Left lung (tissue), 10 donors: Measurements from ENCODE around the gene DGKD. TPM values are rescaled to one million over a fixed set of nuclear protein-coding genes. Genes with fewer than 3 reads are reported as not detected.

Experiments used
- ATAC-seq: fragments of 200-7000 bp; cut with Tn5 transposase; one replicate; pipeline ENCODE4 v1.9.1; 2020; ENCODE audit warnings: moderate library complexity
- DNase-seq, 4 donors: peaks; one replicate each; pipeline ENCODE4 v3.0.0-alpha.2; 2013 to 2020
- H3K27ac ChIP-seq, 2 donors: fragments of 200-600 bp; sonication (generic) in 1 of 2; one replicate each; pipeline versions ENCODE4 v1.5.0 to v1.8.0; 2020 to 2021
- H3K27me3 ChIP-seq, 2 donors: fragments of 200-600 bp; sonication (generic) in 1 of 2; one replicate each; pipeline versions ENCODE4 v1.5.0 to v1.8.0; 2020 to 2021
- H3K36me3 ChIP-seq, 2 donors: fragments of 200-600 bp; sonication (generic) in 1 of 2; one replicate each; pipeline versions ENCODE4 v1.5.0 to v1.8.0; 2020 to 2021
- H3K4me1 ChIP-seq, 2 donors: fragments of 200-600 bp; one replicate each; pipeline ENCODE4 v1.8.0; 2021
- H3K4me3 ChIP-seq, 2 donors: fragments of 200-600 bp; sonication (generic) in 1 of 2; one replicate each; pipeline versions ENCODE4 v1.5.0 to v1.8.0; 2020 to 2021; ENCODE audit warnings: mild to moderate bottlenecking in 1 of 2
- H3K9me3 ChIP-seq, 2 donors: fragments of 200-600 bp; sonication (generic) in 1 of 2; one replicate each; pipeline versions ENCODE4 v1.5.0 to v1.8.0; 2020 to 2021
- intact Hi-C, 2 donors: fragments of 100-400 bp; cut with DNase I; formaldehyde crosslinking; loops; one replicate each; pipeline versions ENCODE4 v1.11.2 to v1.14.2; 2022
- polyA plus RNA-seq, 6 donors: library from polyadenylated mRNA; unstranded; fragments of 120-200 nt; gene quantifications; one replicate each; pipeline ENCODE4 v1.2.1, GENCODE V29; 2013; ENCODE audit not compliant: insufficient read length in 6 of 6
- total RNA-seq, 2 donors: library from RNA; stranded (reverse); fragmentation: NEBNext Ultra II Directional; extraction: Animal tissue kit (Norgen Biotek cat#: 25700); gene quantifications; one replicate each; pipeline ENCODE4 v1.2.1, GENCODE V29; 2021
- TF ChIP-seq, protein P1 (sequence below), 2 donors: fragments of 200-600 bp; sonication (generic) in 1 of 2; IDR thresholded peaks; one replicate each; pipeline versions ENCODE4 v1.5.0 to v1.8.0; 2021; ENCODE audit warnings: antibody characterized with exemption in 2 of 2
- donor health status: DM: no; HTN: yes; CAD: no.
- donor health status: DM: no; HTN: no; CAD: no.

The DGKD gene
- total and polyA plus RNA-seq, 8 donors, result 22.9 to 98.0 (median 32.6) TPM

DNA sequence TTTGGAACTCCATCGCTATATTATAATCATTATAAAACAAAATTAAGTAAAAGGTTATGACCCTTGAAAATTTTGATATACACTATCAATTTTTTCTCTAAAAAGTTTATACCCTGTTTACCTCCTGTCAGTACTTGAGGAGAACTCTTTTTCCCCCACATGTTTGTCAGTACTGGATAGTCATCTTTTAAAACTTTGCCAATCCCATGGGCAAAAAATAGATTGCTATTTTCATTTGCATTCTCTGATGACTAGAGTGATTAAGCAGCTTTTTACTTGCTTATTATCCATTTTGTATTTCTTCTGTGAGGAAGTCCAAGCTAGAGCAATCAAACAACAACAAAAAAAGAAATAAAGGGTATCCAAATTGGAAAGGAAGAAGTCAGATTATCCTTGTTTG lies 76.4 kb downstream of the DGKD start:
- Histone ChIP-seq H3K9me3 (peaks cover 0 to 8% of the 10 kb centered on the region in 2 donors), H3K36me3 (peaks cover 0 to 14% of the 10 kb centered on the region in 2 donors), H3K27me3 (no peaks in the 10 kb centered on the region), H3K4me3 (no peak overlapping the region), H3K4me1 (no peaks in the 10 kb centered on the region), H3K27ac (no peak overlapping the region)
- TF ChIP-seq, protein P1, sequence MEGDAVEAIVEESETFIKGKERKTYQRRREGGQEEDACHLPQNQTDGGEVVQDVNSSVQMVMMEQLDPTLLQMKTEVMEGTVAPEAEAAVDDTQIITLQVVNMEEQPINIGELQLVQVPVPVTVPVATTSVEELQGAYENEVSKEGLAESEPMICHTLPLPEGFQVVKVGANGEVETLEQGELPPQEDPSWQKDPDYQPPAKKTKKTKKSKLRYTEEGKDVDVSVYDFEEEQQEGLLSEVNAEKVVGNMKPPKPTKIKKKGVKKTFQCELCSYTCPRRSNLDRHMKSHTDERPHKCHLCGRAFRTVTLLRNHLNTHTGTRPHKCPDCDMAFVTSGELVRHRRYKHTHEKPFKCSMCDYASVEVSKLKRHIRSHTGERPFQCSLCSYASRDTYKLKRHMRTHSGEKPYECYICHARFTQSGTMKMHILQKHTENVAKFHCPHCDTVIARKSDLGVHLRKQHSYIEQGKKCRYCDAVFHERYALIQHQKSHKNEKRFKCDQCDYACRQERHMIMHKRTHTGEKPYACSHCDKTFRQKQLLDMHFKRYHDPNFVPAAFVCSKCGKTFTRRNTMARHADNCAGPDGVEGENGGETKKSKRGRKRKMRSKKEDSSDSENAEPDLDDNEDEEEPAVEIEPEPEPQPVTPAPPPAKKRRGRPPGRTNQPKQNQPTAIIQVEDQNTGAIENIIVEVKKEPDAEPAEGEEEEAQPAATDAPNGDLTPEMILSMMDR (IDR thresholded peaks at IDR 0.05), result no peak
- DNase-seq (no peak), ATAC-seq (no peak)
- intact Hi-C loops, result no loop called here

DNA sequence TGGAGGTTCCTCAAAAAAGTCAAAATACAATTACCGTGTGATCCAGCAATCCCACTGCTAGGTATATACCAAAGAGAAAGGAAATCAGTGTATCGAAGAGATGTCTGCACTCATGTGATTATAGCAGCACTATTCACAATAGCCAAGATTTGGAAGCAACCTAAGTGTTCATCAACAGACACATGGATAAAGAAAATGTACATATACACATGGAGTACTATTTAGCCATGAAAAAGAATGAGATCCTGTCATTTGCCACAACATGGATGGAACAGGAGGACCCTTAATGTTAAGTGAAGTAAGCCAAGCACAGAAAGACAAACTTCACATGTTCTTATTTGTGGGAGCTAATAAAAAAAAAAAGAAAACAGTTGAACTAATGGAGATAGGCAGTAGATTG lies 78.7 kb downstream of the DGKD start:
- intact Hi-C loops, result no loop called here
- DNase-seq, result no peak

DNA sequence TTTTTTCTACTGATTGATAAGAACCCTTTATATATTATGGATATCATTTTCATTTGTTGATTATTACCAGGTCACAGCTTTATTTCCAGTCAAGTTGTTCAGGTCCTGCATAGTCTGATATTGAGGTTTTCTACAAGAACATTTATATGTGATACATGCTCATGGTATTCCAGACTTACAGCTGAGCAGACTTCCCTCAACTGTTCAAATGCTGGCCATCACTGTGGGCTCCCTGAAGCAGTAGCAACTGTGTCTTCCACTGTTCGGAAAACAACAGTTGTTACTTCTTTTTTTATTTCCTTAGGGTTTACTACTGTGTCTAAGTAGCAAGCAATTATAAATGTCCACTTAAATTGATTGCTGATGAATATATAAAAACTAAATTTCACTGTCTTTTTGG lies 79.5 kb downstream of the DGKD start:
- Histone ChIP-seq H3K4me3 (no peak overlapping the region), H3K9me3 (no peaks in the 10 kb centered on the region), H3K36me3 (peaks cover 0 to 46% of the 10 kb centered on the region in 2 donors), H3K27me3 (no peaks in the 10 kb centered on the region), H3K27ac (no peak overlapping the region), H3K4me1 (no peaks in the 10 kb centered on the region)
- DNase-seq (no peak), ATAC-seq (no peak)
- intact Hi-C loops, result no loop called here
- TF ChIP-seq, protein P1 (IDR thresholded peaks at IDR 0.05), result no peak

More for the DNA sequence above, 78.7 kb downstream of the DGKD start:
- H3K27me3 ChIP-seq, result no peaks in the 10 kb centered on the region
- no peak overlapping the region for H3K27ac ChIP-seq
- no peaks in the 10 kb centered on the region for H3K9me3 ChIP-seq
- TF ChIP-seq, protein P1 (IDR thresholded peaks at IDR 0.05), result no peak
- peaks cover 0 to 38% of the 10 kb centered on the region in 2 donors for H3K36me3 ChIP-seq
- ATAC-seq, result no peak
- H3K4me1 ChIP-seq, result no peaks in the 10 kb centered on the region
- no peak overlapping the region for H3K4me3 ChIP-seq

DNA sequence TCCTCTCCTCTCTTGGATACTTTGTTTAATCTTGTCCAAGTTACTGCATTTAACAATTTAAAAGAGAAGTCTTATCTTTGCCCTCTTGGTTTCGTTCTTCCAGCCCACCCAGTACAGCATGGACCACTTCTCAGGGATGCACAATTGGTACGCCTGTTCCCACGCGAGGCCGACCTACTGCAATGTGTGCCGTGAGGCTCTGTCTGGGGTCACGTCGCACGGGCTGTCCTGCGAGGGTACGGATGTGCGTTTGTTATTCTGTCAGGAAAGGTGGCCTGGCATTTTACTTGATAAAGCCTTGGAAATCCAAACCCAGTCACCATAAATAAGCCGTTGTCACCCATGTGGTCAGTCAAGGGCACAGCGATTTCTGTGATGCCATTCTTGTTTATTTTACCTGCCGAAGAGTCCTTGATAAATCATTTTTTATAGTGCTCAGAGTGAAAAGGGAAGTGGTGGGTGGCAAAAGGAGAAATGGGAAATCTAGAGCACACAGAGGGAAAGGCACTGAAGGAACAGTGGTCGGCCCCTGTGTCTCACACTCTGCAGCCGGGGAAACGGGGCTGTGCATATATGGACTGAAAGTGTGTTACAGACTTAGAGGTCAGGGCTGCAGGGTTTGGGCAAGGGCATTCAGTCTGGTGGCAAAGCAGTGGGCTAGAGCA lies 80.5 kb downstream of the DGKD start:
- ATAC-seq (peak; percentile 22), DNase-seq (no peak)
- H3K4me1 ChIP-seq, result no peaks in the 10 kb centered on the region
- TF ChIP-seq, protein P1 (IDR thresholded peaks at IDR 0.05), result no peak
- H3K9me3 ChIP-seq, result no peaks in the 10 kb centered on the region
- no peak overlapping the region for H3K27ac ChIP-seq
- H3K27me3 ChIP-seq, result no peaks in the 10 kb centered on the region
- intact Hi-C loops, result no loop called here
- H3K36me3 ChIP-seq, result peaks cover 0 to 56% of the 10 kb centered on the region in 2 donors
- no peak overlapping the region for H3K4me3 ChIP-seq

DNA sequence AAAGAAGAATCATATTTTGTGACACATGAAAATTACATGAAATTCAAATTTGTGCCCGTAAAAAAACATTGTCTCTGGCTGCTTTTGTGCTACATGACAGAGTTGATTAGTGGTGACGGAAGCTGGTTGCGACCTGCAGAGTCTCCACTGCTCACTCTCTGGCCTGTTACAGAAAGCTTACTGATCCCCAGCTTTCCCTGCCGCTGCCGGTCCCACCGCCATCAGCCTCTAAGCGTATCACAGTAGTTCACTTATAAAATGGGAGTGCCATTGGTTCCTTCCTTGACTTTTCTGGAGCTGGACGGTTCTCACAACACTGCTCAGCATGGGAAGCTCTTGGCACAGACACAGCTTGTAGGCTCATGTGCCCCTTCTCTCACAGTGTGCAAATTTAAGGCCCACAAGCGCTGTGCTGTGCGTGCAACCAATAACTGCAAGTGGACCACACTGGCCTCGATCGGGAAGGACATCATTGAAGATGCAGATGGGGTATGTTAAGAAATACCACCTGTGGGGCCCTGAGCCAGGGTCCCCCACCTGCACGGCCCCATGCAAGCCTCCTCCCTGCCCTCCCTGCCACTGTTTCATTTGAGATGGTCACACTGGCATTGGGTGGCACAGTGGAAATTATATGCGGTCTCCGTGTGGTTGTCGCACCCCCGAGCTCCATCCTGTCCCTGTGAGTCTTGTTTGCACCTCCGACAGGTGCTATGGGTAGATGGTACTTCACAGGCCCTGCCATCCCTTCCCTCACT lies 81.3 kb downstream of the DGKD start:
- TF ChIP-seq, protein P1 (IDR thresholded peaks at IDR 0.05), result no peak
- no peaks in the 10 kb centered on the region for H3K4me1 ChIP-seq
- H3K36me3 ChIP-seq, result peaks cover 0 to 64% of the 10 kb centered on the region in 2 donors
- ATAC-seq (no peak), DNase-seq (no peak)
- intact Hi-C loops, result no loop called here
- H3K4me3 ChIP-seq, result no peak overlapping the region
- H3K27ac ChIP-seq, result no peak overlapping the region
- H3K9me3 ChIP-seq, result no peaks in the 10 kb centered on the region
- no peaks in the 10 kb centered on the region for H3K27me3 ChIP-seq
